HG03442 (cell line): ENCODE measurements around the gene INS.
"Not testable (repeated sequence)": the region's sequence is repeated elsewhere in the genome, so short reads cannot be mapped to it uniquely, and the experiment has no call there.

Experiments
- ATAC-seq: cut with Tn5 transposase; IDR thresholded peaks from one replicate; pipeline ENCODE4 v1.9.1; 2021; ENCODE audit warnings: mild to moderate bottlenecking, moderate library complexity; ENCODE audit not compliant: unreplicated experiment

INS gene

DNA sequence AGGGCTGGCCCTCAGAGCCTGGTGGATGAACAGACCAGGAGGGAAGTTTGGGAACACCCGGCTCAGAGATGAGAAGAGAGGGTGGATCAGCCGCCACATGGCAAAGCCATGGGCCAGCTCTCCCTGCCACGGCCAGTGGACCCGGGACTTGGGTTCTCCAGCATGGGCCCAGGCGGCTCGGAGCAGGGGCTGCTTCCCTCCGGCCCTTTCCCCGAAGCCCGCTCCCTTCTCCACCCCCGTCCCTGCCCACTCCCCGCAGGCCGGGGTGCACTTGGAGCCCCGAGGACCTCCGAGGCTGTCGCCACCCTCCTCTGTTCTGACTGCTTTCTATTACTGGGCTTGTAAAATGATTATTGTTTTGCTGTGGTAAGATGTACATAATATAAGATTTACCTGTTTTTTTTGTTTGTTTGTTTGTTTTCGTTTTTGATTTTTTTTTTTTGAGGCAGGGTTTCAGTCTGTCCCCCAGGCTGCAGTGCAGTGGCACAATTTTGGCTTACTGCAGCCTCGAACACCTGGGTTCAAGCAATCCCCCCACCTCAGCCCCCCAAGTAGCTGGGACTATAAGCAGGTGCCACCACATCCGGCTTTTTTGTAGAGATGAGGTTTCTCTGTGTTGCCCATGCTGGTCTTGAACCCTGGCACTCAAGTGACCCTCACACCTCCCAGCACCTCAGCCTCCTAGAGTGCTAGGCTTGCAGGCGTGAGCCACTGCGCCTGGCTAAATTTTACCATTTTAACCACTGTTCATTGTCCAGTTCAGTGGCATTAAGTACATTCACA lies 21.9 kb upstream of the INS start:
- ATAC-seq, result no peak

DNA sequence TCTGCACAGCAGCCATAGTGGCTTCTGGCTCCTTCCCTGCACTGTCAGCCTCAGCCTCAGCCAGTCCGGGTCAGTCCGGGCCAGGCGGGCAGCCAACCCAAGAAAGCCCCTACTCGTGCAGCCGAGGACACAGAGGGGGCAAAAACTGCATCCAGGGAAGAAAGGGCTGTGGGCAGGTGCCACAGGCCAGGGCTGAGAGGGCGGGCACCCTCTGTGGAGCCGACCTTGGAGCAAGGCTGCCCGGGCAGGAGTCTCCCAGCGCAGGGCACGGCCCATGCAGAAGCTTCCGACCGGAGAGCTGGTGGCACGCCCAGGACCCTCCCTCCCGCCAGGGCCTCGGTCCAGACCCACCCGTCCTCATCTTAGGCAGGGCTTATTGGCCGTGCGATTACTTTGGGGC lies 21.1 kb upstream of the INS start:
- ATAC-seq, result no peak

DNA sequence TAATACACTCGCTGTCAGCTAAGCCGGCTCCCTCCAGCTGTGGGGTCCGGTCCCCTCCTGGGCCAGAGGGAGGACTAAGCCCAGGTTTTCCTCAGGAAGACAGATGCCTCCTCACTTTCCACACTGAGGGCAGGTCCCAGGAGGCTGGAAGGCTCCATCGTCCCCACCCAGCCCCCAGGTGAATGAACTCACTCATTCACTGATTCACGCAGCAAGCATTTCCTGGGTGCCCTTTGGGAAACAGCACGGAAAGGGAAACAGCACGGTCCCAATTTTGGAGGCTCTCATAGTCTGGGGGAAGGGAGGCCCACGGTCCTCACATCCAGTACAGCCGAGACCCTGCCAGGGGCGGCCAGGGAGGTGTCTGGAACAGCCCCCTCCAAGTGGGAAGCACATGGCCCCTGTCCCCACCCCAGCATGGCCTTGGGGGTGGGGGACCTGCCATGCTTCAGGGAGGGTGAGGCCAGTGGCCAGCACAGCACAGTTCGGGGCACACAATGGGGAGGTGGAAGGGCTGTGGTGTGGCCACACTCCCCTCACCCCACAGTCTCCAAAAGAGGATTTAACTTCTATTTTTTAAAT lies 19.9 kb upstream of the INS start:
- no peak for ATAC-seq

DNA sequence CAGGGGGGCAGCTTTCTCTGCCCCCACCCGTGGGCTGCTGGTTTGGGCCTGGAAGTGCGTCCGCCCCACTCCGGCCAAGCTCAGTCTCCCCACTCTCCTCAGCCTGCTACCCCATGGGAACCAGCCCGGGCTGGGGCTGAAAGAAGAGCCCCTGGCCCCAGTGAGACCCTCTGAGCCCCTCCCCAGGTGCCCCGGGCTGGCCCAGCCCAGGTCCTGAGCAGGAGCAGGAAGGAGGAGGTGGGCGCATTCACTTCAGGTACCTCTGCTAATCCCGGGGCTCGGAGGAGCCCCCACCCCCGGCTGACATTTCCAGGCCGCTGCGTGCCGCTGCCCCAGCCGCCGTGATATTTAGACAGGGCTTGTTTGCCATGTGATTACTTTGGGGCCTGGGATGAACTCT lies 19.3 kb upstream of the INS start:
- no peak for ATAC-seq

DNA sequence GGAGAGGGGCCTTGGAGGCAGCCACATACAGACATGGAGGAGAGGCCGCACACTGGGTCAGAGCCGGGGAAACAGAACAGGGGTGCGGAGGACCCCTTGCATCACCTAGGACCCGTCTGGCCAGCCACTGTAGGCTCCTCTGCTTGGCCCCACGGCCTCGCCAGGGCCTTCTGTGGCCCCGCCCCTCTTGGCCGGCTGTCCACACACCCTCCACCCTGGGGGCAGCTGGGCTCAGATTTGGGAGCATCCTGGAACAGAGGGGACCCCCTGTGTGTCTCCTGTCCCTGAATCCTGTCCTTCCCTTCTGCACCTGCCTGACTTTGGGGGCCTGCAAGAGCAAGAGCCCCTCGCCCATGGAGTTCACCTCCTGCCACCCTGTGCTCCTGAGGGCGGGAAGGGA lies 18.5 kb upstream of the INS start:
- ATAC-seq, result no peak

DNA sequence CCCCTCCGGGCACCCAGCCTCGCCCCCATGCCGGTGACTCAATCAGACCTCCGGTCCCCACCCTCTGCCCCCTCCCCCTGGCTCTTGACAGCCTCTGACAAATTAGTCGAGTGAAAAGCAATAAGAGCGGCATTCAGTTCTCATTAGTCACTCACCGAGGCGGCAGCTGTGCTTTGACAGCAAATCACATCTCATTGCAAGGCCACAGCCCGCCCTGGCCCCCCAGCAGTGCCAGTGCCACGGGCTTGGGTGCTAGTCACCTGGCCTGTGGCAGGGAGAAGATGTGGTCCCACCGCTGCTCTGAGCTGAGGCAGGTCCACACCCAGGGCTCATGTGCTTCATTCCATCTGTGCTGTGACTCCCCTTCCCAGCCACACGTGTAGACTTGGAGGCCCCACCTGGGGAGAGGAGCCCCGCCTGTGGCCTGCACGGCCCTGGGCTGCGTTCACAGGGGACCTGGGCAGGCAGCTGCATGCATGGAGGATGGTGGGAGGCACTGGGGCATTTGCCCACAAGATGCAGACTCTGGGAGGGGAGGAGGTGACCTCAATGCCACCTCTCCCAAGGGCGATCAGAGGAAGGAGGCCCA lies 18.0 kb upstream of the INS start:
- ATAC-seq, result no peak

DNA sequence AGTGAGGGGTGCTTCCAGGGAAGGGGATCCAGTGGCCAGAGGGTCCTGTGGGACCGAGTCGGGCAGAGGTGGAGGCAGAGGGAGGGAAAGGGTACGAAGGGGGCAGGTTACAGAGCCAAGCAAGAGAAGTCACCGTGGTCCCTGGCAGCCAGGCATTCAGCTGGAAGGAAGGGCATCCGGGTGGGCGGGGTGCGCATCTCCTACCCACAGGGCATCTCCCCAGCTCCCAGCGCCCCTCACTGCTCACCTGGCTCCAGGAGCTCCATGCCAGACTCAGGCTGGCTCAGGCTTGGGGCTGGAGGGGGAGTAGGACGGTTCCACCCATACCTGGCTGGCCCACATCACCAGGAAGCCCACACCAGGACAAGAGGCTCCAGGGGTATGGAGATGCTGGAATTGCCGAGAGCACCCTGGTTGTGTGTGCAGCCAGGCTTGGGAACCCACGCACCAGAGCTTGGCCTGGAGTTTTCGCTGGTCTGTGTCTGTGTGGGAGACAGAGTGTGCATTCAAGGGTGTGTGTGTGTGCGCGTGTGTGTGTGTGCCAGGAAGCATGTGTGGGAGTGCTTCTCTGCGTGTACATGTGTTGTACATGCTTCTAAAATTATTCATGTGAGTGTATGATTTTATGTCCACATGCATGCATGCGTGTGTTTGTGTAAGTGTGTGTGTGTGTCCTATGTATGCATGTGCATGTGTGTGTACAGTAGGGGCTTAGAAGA lies 17.2 kb upstream of the INS start:
- ATAC-seq, result not testable (repeated sequence)

DNA sequence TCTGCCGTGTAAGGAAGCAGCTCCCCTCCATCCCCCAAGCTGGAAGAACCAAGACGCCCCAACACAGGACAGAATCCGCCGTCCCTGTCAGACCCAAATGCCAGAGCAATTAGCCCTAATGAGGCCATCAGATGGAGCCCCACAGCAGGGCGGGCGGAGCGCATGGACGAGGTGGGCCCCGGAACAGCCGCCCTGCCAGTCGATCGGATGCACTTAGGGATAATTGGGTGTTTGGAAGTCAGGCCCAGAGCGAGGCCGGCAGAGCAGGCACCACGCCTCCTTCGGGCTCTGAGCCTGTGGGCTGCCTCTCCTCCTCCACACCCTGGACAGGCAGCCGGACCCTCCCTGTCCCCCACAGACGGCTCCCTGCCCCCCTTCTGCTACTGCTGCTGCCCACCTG lies 16.1 kb upstream of the INS start:
- no peak for ATAC-seq

DNA sequence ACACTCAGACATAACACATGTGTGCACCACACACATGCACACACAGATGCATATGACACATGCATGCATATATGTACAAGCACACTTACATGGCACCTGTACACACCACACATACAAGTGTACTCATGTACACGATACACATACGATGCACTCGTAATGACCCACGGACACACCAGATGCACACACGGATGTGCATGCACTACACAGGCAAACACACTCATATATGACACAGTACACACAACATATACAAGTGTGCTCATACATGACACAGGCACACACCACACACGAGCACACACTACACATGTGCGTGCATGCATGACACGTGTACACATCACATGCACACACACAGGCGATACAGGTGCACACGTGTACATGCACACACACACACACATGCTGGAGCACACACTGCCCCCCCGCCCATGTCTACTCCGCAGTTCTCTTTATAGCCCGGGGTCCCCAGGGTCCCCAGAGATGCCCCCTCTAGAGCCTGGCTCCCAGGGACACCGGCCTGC lies 15.4 kb upstream of the INS start:
- no peak for ATAC-seq

DNA sequence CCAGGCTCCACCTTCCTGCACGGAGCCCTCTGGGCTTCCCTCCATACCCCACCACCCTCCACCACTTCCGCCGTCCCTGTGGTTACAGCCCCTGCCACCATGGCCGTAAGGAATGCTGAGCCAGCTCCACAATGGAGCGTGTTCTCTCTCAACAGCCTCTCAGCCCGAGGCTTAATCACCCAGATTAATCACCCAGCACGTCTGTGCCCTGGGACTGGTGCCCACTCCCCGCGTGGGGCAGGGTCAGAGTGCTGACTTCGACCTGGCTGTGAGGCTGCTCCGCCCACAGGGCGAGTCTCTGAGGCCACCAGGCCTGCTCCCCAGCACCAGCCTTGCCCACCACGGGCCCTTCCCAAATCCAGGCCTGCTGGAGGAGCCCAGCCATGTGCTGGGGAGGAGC lies 14.7 kb upstream of the INS start:
- ATAC-seq, result no peak

DNA sequence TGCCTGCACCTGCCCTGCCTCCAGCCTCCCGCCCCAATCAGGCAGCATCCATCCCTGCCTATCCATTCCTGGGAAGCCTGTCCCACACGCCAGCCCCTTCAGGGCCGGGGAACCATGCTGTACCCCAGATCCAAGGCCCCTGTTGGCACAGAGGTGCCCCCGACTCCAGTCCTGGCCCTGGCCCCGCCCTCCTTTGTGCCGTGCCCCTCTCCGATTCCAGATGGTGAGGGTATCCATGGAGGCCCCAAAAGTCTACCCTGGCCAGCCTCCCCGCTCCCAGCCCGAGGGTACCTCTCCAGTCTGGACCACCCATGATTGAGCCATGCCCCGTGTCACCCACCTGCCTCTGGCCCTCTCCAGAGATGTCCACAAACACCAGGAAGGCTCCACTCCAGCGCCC lies 13.4 kb upstream of the INS start:
- no peak for ATAC-seq

DNA sequence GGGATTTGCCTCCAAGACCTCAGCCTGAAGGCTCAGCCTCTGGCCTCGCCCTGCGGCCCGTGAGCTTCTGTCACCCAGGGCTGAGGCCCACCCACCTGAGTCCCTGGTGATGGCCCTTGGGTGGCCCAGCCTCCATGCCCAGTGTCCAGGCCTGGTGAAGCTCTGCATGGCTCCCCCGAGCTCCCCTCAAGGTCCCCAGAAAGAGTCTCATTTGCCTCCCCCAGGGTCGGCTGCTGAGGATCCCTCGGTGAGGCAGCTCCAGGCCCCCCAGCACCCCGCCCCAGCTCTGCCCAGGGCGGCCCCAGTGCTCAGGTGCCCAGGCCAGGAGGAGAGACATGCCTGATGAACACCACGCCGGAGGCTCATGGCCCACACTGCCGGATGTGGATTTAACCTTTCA lies 12.8 kb upstream of the INS start:
- no peak for ATAC-seq

DNA sequence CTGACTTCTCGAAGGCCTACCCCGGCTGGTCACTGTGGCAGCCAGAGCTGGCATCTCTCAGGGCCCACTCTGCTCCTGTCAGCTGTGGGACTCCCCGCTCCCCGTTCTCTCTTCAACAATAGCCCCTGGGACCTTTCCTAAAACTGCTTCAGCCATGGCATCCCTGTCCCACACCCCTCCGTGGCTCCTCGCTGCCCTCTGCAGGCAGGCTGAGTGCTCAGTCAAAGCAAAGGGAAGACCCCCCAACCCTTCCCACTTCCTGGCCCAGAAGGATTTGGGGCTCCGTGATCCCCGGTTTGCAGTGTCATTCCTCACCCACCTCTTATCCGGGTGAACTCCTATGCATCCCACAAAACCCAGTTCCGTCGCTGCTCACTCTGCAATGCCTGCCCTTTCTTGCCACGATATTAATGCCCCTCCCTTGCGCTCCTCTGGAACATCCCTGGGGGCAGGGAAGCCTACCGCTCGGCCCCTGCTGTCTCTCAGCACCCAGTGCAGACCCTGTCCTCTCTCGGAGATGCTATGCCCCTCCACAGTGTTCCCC lies 12.2 kb upstream of the INS start:
- ATAC-seq, result no peak

DNA sequence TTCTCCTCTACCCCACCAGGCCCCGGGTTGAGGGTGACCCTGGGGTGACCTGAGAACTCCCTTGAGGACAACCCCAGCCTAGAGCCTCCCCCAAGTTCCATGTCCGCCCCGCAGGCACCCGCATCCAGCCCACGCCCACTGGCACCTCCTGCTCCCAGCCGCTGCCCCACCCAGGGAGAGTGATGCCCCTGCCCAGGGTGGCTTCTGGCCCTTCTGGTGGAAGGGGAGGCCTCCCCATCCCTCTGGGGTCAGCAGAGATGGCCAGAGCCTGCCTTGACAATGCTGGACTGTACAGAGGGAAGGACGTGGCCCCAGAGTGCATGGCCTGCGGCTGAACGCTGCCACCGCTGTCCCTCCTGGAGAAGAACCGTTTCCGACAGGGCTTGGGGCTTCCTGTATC lies 11.7 kb upstream of the INS start:
- no peak for ATAC-seq

DNA sequence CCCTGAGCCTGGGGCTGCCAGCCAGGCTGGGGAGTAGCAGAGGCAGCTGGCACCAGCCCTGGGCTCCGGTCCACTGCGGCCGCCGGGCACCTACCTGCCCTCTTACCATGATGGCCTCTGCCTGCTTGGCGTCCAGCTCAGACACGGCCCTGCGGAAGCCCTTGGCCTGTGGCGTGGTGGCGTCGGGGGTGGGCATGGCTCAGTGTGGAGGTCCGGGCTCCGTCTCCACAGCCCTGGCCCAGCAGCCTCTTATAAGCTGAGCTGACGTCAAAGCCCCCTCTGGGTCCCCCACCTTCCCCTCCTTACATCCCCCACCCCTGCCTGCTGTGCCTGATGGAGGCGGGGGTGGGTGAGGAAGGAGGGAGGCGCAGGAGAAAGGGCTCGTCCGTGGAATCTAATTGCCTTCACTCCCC lies 10.6 kb upstream of the INS start, which contains the start of gene TH:
Gene TH, minus strand, starts transcription at position 225 of the 413 bp plus-strand sequence. Its CDS starts 29 bp downstream, at position 196.
- ATAC-seq, result no peak

DNA sequence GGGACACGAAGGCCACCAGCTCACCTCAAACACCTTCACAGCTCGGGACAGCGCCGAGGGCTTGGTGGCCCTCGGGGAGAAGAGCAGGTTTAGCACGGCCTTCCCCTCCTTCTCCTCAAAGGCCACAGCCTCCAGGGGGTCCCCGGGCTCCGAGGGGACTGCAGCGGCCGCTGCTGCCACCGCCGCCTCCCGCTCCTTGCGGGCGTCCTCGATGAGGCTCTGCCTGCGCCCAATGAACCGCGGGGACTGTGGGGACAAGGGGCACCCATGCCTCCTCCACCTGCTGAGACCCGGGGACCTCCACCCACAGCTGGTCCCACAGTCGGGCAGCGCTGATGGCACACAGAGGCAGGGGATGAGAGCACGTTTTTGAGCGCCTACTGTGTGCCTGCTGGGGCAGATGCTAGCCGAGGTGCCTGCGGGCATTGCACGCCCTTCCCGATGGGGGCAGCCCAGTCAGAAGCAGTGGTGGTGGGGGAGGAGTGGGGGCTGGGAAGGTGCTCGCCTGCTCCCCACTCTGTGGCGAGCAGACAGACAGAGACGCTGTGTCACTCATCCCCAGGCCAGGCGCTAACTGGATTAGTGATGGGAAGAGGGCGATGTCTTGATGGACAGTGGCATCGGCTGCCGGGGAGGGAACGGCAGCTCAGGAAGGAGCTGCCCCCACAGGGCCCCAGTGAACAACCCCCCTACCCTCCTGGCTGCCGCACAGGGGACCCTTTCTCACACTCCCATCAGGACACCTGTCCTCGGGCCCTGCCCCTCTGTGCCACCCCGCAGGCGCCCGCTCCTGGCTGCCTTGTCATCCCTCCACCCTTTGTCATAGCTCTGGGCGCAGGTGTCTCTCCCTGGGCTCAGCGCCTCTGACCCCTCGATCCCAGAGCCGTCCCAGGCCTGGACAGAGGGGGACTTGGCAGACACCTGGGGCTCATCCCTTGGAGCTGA lies 8.9 kb upstream of the INS start:
- ATAC-seq, result no peak

DNA sequence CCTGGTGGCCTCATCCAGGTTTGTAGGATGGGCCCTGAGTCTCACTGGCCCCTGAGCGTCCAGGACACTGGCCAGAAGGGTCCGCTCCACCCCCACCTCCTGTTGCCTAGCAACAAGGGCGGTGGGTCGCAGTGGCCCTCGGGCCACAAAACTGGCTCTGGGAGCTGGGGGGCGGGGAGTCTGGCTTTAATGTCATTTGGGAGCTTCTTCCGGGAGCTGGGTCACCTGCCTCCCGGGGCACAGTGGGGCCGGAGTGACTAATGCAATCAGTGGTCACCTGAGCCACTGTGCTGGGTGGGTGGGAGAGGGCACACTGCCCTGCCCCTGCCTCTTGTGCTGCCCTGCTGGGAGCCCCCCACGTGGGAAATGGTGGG lies 8.0 kb upstream of the INS start:
- no peak for ATAC-seq

DNA sequence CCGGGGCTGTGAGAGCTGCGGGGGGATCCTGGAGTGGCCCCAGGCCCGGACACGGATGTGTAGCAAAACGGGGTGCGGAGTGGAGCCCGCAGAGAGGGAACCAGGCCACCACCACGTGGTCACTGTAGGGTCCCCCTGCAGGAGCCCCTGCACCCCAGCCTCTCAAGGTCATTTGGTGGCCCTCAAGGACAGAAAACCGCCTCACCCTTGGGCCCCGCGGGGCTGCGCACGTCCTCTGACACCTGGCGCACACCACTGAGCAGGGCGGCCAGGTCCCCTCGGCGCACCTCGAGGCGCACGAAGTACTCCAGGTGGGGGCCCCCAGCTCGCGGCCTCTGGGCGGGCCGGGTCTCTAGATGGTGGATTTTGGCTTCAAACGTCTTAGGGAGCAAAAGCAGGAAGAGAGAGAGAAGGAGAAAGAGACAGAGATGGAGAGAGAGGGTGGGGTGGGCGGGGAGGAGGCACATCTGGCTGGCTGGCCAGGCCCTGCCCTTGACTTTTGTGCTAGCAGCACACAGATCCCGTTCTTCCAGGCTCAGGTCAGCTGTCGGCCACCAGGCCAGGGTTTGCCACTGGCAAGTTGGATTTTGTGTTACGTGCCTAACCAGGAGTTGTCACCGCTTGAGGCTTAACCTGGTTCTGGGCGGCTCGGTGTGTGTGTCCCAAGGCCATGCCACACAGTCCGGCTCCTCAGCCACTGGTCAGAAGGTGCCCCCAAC lies 7.4 kb upstream of the INS start:
- ATAC-seq, result no peak
